Loucy (cell line): ENCODE data around the gene MEGF6.
"Not testable (repeated sequence)": the region's sequence is repeated elsewhere in the genome, so short reads cannot be mapped to it uniquely, and the experiment has no call there.

Experiments used
- H2AFZ ChIP-seq: fragments of 200-600 bp; sonication (generic); 2 replicates; pipeline ENCODE4 v1.6.0; 2016; ENCODE audit warnings: antibody characterized with exemption, mild to moderate bottlenecking, low read length, moderate library complexity
- H3F3A ChIP-seq: fragments of 200-600 bp; 2 replicates; pipeline ENCODE4 v1.6.0; 2016; ENCODE audit warnings: antibody characterized with exemption, low read depth, mild to moderate bottlenecking
- H3K27me3 ChIP-seq: fragments of 200-600 bp; sonication (generic); 2 replicates; pipeline ENCODE4 v1.6.1; 2014; ENCODE audit warnings: low read length, mild to moderate bottlenecking; ENCODE audit not compliant: insufficient read depth, poor library complexity, severe bottlenecking
- H3K36me3 ChIP-seq: fragments of 200-600 bp; sonication (generic); 2 replicates; pipeline ENCODE4 v1.6.1; 2016; ENCODE audit warnings: low read length; ENCODE audit not compliant: insufficient read depth
- H3K4me1 ChIP-seq: fragments of 200-600 bp; sonication (generic); 2 replicates; pipeline ENCODE4 v1.5.1; 2014; ENCODE audit warnings: low read length, mild to moderate bottlenecking; ENCODE audit not compliant: insufficient read depth, poor library complexity, severe bottlenecking
- H3K4me2 ChIP-seq: fragments of 200-600 bp; sonication (generic); 2 replicates; pipeline ENCODE4 v1.6.0; 2014; ENCODE audit warnings: antibody characterized with exemption, low read length, low read depth, mild to moderate bottlenecking; ENCODE audit not compliant: poor library complexity, severe bottlenecking
- H3K4me3 ChIP-seq: fragments of 200-600 bp; sonication (generic); 2 replicates; pipeline ENCODE4 v1.5.1; 2014; ENCODE audit warnings: low read length, mild to moderate bottlenecking, mixed read lengths; ENCODE audit not compliant: poor library complexity, severe bottlenecking
- H3K79me2 ChIP-seq: fragments of 200-600 bp; sonication (generic); 2 replicates; pipeline ENCODE4 v1.6.1; 2014; ENCODE audit warnings: low read length; ENCODE audit not compliant: insufficient read depth
- H3K9ac ChIP-seq: fragments of 200-600 bp; sonication (generic); 2 replicates; pipeline ENCODE4 v1.6.0; 2014; ENCODE audit warnings: mild to moderate bottlenecking, low read depth, low read length, moderate library complexity; ENCODE audit not compliant: poor library complexity, severe bottlenecking
- H3K9me2 ChIP-seq: fragments of 200-600 bp; sonication (generic); replicated peaks from 2 replicates; pipeline ENCODE4 v1.6.1; 2016; ENCODE audit warnings: low read depth, low read length, mixed read lengths
- H3K9me3 ChIP-seq: fragments of 200-600 bp; sonication (generic); 2 replicates; pipeline ENCODE4 v1.6.1; 2014; ENCODE audit warnings: mild to moderate bottlenecking, antibody characterized with exemption, low read length, low read depth; ENCODE audit not compliant: insufficient read depth
- H4K20me1 ChIP-seq: fragments of 200-600 bp; sonication (generic); 2 replicates; pipeline ENCODE4 v1.6.0; 2014; ENCODE audit warnings: antibody characterized with exemption, low read length, mild to moderate bottlenecking; ENCODE audit not compliant: insufficient read depth, poor library complexity, severe bottlenecking
- EZH2phosphoT487 ChIP-seq: fragments of 200-600 bp; IDR thresholded peaks from 2 replicates; pipeline ENCODE4 v1.6.1; 2018; ENCODE audit warnings: antibody characterized with exemption, mild to moderate bottlenecking, moderate library complexity, borderline replicate concordance
- TF ChIP-seq, protein P1 (sequence below): fragments of 200-600 bp; sonication (generic); conservative IDR thresholded peaks from 2 replicates; pipeline ENCODE4 v1.5.1; 2014; ENCODE audit warnings: mild to moderate bottlenecking, antibody characterized with exemption, low read length

The MEGF6 gene

DNA sequence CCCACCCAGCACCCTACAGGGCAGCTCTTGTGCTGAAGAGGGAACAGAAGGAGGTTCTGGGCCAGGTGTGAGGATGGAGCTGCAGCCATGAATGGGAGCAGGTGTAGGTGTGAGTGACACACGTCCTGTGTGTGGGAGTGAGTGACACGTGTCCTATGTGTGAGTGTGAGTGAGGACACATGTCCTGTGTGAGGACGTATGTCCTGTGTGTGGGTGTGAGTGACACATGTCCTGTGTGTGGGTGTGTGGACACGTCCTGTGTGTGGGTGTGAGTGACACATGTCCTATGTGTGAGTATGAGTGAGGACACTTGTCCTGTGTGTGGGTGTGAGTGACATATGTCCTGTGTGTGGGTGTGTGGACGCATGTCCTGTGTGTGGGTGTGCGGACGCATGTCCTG is 26.4 kb downstream of the MEGF6 start:
- no peaks in the 10 kb centered on the region for H3K4me1 ChIP-seq
- H3K79me2 ChIP-seq = no peaks in the 10 kb centered on the region

DNA sequence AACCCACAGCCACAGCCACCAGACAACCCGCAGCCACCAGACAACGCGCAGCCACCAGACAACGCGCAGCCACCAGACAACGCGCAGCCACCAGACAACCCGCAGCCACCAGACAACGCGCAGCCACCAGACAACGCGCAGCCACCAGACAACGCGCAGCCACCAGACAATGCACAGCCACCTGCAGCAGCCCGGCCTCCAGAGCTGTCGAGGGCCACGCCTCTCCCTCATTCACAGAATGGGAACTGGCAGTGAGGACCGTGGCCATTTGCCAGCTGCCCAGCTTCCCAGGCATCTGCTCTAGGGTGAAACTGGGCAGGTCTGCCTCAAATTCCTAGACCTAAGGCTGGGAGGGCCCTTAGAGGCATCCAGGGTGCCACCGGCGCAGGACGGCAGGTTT is 27.6 kb downstream of the MEGF6 start:
- not testable (repeated sequence) for H4K20me1 ChIP-seq, H3K9me2 ChIP-seq

More for the DNA sequence above, 26.4 kb downstream of the MEGF6 start:
- Histone ChIP-seq H3K36me3 (no peaks in the 10 kb centered on the region), H3K9me2 (no peaks in the 10 kb centered on the region), H3F3A (no peaks in the 10 kb centered on the region), H2AFZ (no peak overlapping the region), H3K9me3 (no peaks in the 10 kb centered on the region), H3K9ac (no peak overlapping the region), H3K4me3 (no peak overlapping the region), H3K4me2 (no peak overlapping the region), H4K20me1 (no peaks in the 10 kb centered on the region), H3K27me3 (no peaks in the 10 kb centered on the region)
- TF ChIP-seq, protein P1, sequence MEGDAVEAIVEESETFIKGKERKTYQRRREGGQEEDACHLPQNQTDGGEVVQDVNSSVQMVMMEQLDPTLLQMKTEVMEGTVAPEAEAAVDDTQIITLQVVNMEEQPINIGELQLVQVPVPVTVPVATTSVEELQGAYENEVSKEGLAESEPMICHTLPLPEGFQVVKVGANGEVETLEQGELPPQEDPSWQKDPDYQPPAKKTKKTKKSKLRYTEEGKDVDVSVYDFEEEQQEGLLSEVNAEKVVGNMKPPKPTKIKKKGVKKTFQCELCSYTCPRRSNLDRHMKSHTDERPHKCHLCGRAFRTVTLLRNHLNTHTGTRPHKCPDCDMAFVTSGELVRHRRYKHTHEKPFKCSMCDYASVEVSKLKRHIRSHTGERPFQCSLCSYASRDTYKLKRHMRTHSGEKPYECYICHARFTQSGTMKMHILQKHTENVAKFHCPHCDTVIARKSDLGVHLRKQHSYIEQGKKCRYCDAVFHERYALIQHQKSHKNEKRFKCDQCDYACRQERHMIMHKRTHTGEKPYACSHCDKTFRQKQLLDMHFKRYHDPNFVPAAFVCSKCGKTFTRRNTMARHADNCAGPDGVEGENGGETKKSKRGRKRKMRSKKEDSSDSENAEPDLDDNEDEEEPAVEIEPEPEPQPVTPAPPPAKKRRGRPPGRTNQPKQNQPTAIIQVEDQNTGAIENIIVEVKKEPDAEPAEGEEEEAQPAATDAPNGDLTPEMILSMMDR = no peak
- TF ChIP-seq EZH2phosphoT487 = no peak

DNA sequence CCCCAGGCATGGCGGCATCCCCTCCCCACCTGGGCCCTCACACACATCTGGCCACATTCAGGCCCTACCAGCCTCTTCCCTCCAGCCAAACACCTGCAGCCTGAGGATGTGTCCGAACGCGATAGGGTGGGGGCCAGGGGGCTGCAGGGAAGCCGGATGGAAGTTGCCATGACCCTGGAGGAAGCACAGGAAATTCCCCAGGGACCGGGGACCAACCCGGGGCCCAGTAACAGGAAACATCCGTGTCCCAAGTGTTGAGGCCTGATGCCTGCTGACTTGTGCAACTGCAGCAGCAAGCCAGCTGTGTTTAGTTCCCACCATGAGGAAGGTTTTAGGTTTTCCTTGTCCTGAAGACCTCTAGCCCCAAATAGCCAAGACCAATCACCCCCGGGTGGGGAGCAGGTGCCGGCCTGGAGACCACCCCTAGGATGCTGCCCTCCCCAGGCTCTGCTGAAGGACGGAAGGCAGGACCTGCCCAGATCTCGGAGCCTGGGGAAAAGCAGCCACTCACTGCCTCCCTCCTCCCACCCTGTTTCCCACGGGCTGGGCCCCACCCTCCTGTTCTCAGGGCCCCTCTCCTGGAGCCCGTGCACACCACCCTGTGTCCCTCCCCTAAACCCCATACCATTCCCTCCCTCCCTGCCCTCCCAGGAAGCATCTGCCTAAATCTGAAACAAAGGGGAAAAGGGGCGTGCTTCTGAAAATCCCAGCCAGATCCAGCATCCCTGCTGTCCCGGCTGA is 29.8 kb downstream of the MEGF6 start:
- Histone ChIP-seq H3K27me3 (no peaks in the 10 kb centered on the region), H3K4me2 (no peak overlapping the region), H3K79me2 (no peaks in the 10 kb centered on the region), H3K9me3 (no peaks in the 10 kb centered on the region), H2AFZ (no peak overlapping the region), H3K9me2 (no peaks in the 10 kb centered on the region), H3K36me3 (no peaks in the 10 kb centered on the region), H4K20me1 (no peaks in the 10 kb centered on the region), H3F3A (no peaks in the 10 kb centered on the region), H3K4me1 (no peaks in the 10 kb centered on the region), H3K9ac (no peak overlapping the region), H3K4me3 (no peak overlapping the region)
- no peak for TF ChIP-seq EZH2phosphoT487
- TF ChIP-seq, protein P1 = no peak

More for the DNA sequence above, 27.6 kb downstream of the MEGF6 start:
- H3K9me3 ChIP-seq, H3F3A ChIP-seq, H3K4me3 ChIP-seq, H3K79me2 ChIP-seq, H3K27me3 ChIP-seq, H2AFZ ChIP-seq, H3K4me1 ChIP-seq, H3K4me2 ChIP-seq, H3K9ac ChIP-seq, H3K36me3 ChIP-seq: not testable (repeated sequence)

DNA sequence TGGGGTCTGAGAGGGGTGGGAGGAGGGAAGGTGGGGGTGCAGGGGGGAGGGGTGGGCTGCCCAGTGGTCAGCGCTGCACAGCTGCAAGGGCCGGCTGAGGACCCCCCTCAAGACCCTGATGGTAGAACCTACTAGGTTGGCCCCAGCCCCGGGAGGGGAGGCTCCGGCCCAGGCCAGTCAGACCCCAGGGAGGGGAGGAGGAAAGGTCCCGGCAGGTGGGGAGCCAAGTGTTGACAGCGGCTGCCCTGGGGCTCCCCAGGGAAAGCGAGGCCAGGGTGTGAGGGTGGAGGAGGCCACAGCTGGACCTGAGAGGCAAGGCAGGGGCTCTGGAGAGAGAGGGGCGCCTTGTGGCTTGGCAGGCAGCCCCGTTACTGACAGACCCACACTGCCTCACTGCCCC is 31.1 kb downstream of the MEGF6 start:
- TF ChIP-seq EZH2phosphoT487 = no peak
- TF ChIP-seq, protein P1 = no peak
- H3K9ac ChIP-seq = no peak overlapping the region
- H2AFZ ChIP-seq = no peak overlapping the region
- no peak overlapping the region for H3K4me3 ChIP-seq
- H4K20me1 ChIP-seq = no peaks in the 10 kb centered on the region
- H3K9me3 ChIP-seq = no peaks in the 10 kb centered on the region
- no peaks in the 10 kb centered on the region for H3K36me3 ChIP-seq
- no peaks in the 10 kb centered on the region for H3K79me2 ChIP-seq
- no peaks in the 10 kb centered on the region for H3K4me1 ChIP-seq
- H3K9me2 ChIP-seq = no peaks in the 10 kb centered on the region
- H3F3A ChIP-seq = no peaks in the 10 kb centered on the region
- no peak overlapping the region for H3K4me2 ChIP-seq
- no peaks in the 10 kb centered on the region for H3K27me3 ChIP-seq
